ENCODE measurements around the gene NGEF. TPM values are rescaled to one million over a fixed set of nuclear protein-coding genes. Genes with fewer than 3 reads are reported as not detected.
A peak's percentile ranks its signal among the peaks of the same experiment; 100 is the strongest.

The NGEF gene
- total RNA-seq (2022), result 2.7 and 7.4 TPM in 2 replicates
- percentile 25 among the genes with signal in this experiment for Bru-seq, nascent RNA
- BruChase-seq, experiment 1, labeled RNA remaining after a 6-hour chase, result percentile 24 among the genes with signal in this experiment
- percentile 20 among the genes with signal in this experiment for BruChase-seq, experiment 2, labeled RNA remaining after a 2-hour chase
- long read RNA-seq, partial matches to known transcripts, result 1 of 8 reads
- long read RNA-seq, other reads (novel, unspliced or antisense), result 3 of 8 reads

- ChIA-PET CTCF (no interaction called here), POLR2A (interaction anchor here (1.0 kb wide), 1 partner anchor 13 kb away, joined by 3 read pairs; no protein-coding TSS in a partner anchor)
- intact Hi-C loops (cut with micrococcal nuclease), result no loop called here
- TF ChIP-seq CTCF (IDR thresholded peaks at IDR 0.05; ENCODE audit: unreplicated experiment), result no peak
- Mint-ChIP-seq H3K4me3 (ENCODE audit: unreplicated experiment) (no peak within 1 kb of the TSS), H3K4me1 (ENCODE audit: insufficient read depth, unreplicated experiment) (no peaks in the 10 kb centered on the region), H3K27ac (ENCODE audit: low read depth, unreplicated experiment) (no peak within 1 kb of the TSS), H3K9me3 (ENCODE audit: unreplicated experiment) (peaks cover 13% of the 10 kb centered on the region), H3K27me3 (ENCODE audit: insufficient read depth, unreplicated experiment) (no peaks in the 10 kb centered on the region), H3K36me3 (ENCODE audit: insufficient read depth, unreplicated experiment) (no peaks in the 10 kb centered on the region)
- no TSS peak for BruUV-seq (replicated peaks)
- DNase-seq (ENCODE audit: unreplicated experiment), result no peak
Measured at GRCh38 chr2:233013027-233013461, at the start of gene NGEF. TSS of gene NGEF (minus strand) at chr2:233013256. CDS start at chr2:232974890, 38,366 bp downstream.

GRCh38 chr2:233062451-233062850 is 49.4 kb upstream of the NGEF start:
- no peaks in the 10 kb centered on the region for H3K27me3 Mint-ChIP-seq (ENCODE audit: insufficient read depth, unreplicated experiment)
- no peaks in the 10 kb centered on the region for H3K9me3 Mint-ChIP-seq (ENCODE audit: unreplicated experiment)
- no peak for TF ChIP-seq CTCF (IDR thresholded peaks at IDR 0.05; ENCODE audit: unreplicated experiment)
- intact Hi-C loops (cut with micrococcal nuclease), result no loop called here
- H3K4me1 Mint-ChIP-seq (ENCODE audit: insufficient read depth, unreplicated experiment), result peaks cover 8% of the 10 kb centered on the region
- ChIA-PET CTCF (interaction anchor here (1.4 kb wide), 1 partner anchor 188 kb away, joined by 5 read pairs; no protein-coding TSS in a partner anchor), POLR2A (no interaction called here)
- no peak overlapping the region for H3K27ac Mint-ChIP-seq (ENCODE audit: low read depth, unreplicated experiment)
- no peak overlapping the region for H3K4me3 Mint-ChIP-seq (ENCODE audit: unreplicated experiment)
- no peak for DNase-seq (ENCODE audit: unreplicated experiment)
- BruUV-seq (replicated peaks), result no TSS peak
- no peaks in the 10 kb centered on the region for H3K36me3 Mint-ChIP-seq (ENCODE audit: insufficient read depth, unreplicated experiment)

- no peak for TF ChIP-seq CTCF (IDR thresholded peaks at IDR 0.05; ENCODE audit: unreplicated experiment)
- no peak for DNase-seq (ENCODE audit: unreplicated experiment)
- Mint-ChIP-seq H3K36me3 (ENCODE audit: insufficient read depth, unreplicated experiment) (no peaks in the 10 kb centered on the region), H3K4me1 (ENCODE audit: insufficient read depth, unreplicated experiment) (peaks cover 2% of the 10 kb centered on the region), H3K9me3 (ENCODE audit: unreplicated experiment) (no peaks in the 10 kb centered on the region), H3K27me3 (ENCODE audit: insufficient read depth, unreplicated experiment) (no peaks in the 10 kb centered on the region), H3K4me3 (ENCODE audit: unreplicated experiment) (no peak overlapping the region), H3K27ac (ENCODE audit: low read depth, unreplicated experiment) (no peak overlapping the region)
- BruUV-seq (replicated peaks), result no TSS peak
- intact Hi-C loops (cut with micrococcal nuclease), result no loop called here
- CTCF ChIA-PET, result no interaction called here
- POLR2A ChIA-PET, result no interaction called here
Measured at GRCh38 chr2:233061591-233062450, 48.8 kb upstream of the NGEF start.

GRCh38 chr2:233060980-233061590 is 48.0 kb upstream of the NGEF start:
- Mint-ChIP-seq H3K4me3 (ENCODE audit: unreplicated experiment) (no peak overlapping the region), H3K27me3 (ENCODE audit: insufficient read depth, unreplicated experiment) (no peaks in the 10 kb centered on the region), H3K27ac (ENCODE audit: low read depth, unreplicated experiment) (no peak overlapping the region), H3K36me3 (ENCODE audit: insufficient read depth, unreplicated experiment) (no peaks in the 10 kb centered on the region), H3K4me1 (ENCODE audit: insufficient read depth, unreplicated experiment) (no peaks in the 10 kb centered on the region), H3K9me3 (ENCODE audit: unreplicated experiment) (no peaks in the 10 kb centered on the region)
- DNase-seq (ENCODE audit: unreplicated experiment), result no peak
- intact Hi-C loops (cut with micrococcal nuclease), result no loop called here
- POLR2A ChIA-PET, result interaction anchor here (0.5 to 0.9 kb wide), 2 partner anchors 98 to 755 kb away, joined by 3 read pairs; no protein-coding TSS in a partner anchor
- no peak for TF ChIP-seq CTCF (IDR thresholded peaks at IDR 0.05; ENCODE audit: unreplicated experiment)
- CTCF ChIA-PET, result interaction anchor here (0.6 kb wide), 1 partner anchor 81 kb away, joined by 3 read pairs; no protein-coding TSS in a partner anchor
- no TSS peak for BruUV-seq (replicated peaks)

All from MCF 10A (cell line).